H1 (cell line): ENCODE data around the gene LOXHD1. TPM values are rescaled to one million over a fixed set of nuclear protein-coding genes. Genes with fewer than 3 reads are reported as not detected.
A peak's percentile ranks its signal among the peaks of the same experiment; 100 is the strongest.

Source experiments
- CTCF ChIA-PET: fragments of 300-600 bp; sonication (Branson Sonifier 250); formaldehyde crosslinking; loops from one replicate; lab custom pipeline; 2021; ENCODE audit not compliant: partially characterized antibody; lab: Charles Lee
- POLR2A ChIA-PET: fragments of 300-600 bp; sonication (Branson Sonifier 250); formaldehyde crosslinking; loops from one replicate; lab custom pipeline; 2021; ENCODE audit warnings: inconsistent platforms; ENCODE audit not compliant: partially characterized antibody; lab: Charles Lee
- DNase-seq, 2 experiments: peaks; one replicate each; pipeline versions ENCODE4 v3.0.0 to v3.0.0-alpha.2; 2010 to 2022; ENCODE audit warnings: low spot score in 2 of 2, low read depth in 1 of 2, mixed read lengths in 1 of 2
- FAIRE-seq: peaks from 2 replicates; lab custom pipeline; 2011; peaks lifted over from hg19 to GRCh38; lab: Jason Lieb, UNC
- H2AFZ ChIP-seq: 2 replicates; pipeline ENCODE4 v1.8.1; 2012; ENCODE audit warnings: low read length, inconsistent platforms
- H2AK5ac ChIP-seq: 2 replicates; pipeline ENCODE4 v1.6.1; 2013; ENCODE audit warnings: low read depth, low read length
- H2BK120ac ChIP-seq: replicated peaks from 2 replicates; pipeline ENCODE3; 2013; ENCODE audit warnings: low read depth, low read length, inconsistent platforms
- H2BK12ac ChIP-seq: 2 replicates; pipeline ENCODE4 v1.6.1; 2013; ENCODE audit warnings: low read depth, low read length
- H2BK15ac ChIP-seq: 2 replicates; pipeline ENCODE4 v1.6.1; 2013; ENCODE audit warnings: low read length
- H2BK20ac ChIP-seq: 2 replicates; pipeline ENCODE4 v1.6.1; 2013; ENCODE audit warnings: low read length
- H2BK5ac ChIP-seq: 2 replicates; pipeline ENCODE4 v1.6.1; 2013; ENCODE audit warnings: low read depth, low read length
- H3K14ac ChIP-seq: 2 replicates; pipeline ENCODE4 v1.6.1; 2013; ENCODE audit warnings: inconsistent platforms; ENCODE audit not compliant: insufficient read length
- H3K18ac ChIP-seq: 2 replicates; pipeline ENCODE4 v1.6.1; 2013; ENCODE audit warnings: low read length; ENCODE audit errors: extremely low read depth
- H3K23ac ChIP-seq: 2 replicates; pipeline ENCODE4 v1.6.1; 2013; ENCODE audit warnings: inconsistent platforms; ENCODE audit not compliant: insufficient read length
- H3K23me2 ChIP-seq: 2 replicates; pipeline ENCODE4 v1.6.1; 2013; ENCODE audit warnings: low read depth, low read length
- H3K27ac ChIP-seq: 2 replicates; pipeline ENCODE4 v1.6.1; 2011; ENCODE audit warnings: low read depth, low read length, inconsistent platforms
- H3K27me3 ChIP-seq, 4 experiments: replicated peaks in 1 of 4; 1 replicate in 1 of 4; 2 replicates in 3 of 4; pipeline versions ENCODE4 v1.6.1 to v1.8.1; 2011 to 2013; ENCODE audit warnings: low read length in 3 of 4, mild to moderate bottlenecking in 3 of 4, inconsistent platforms in 2 of 4, mixed read lengths in 2 of 4, moderate library complexity in 1 of 4; ENCODE audit not compliant: control insufficient read depth in 3 of 4, insufficient read depth in 3 of 4; ENCODE audit errors: extremely low read depth in 1 of 4
- H3K36me3 ChIP-seq, 4 experiments: 2 replicates each; pipeline versions ENCODE4 v1.6.1 to v1.8.1; 2011 to 2013; ENCODE audit warnings: mild to moderate bottlenecking in 4 of 4, low read length in 3 of 4, moderate library complexity in 2 of 4, control low read depth in 1 of 4, inconsistent platforms in 1 of 4; ENCODE audit not compliant: insufficient read depth in 4 of 4, control insufficient read depth in 2 of 4
- H3K4ac ChIP-seq: replicated peaks from 2 replicates; pipeline ENCODE3; 2013; ENCODE audit warnings: low read length, low read depth, mixed read lengths, inconsistent platforms; ENCODE audit not compliant: insufficient read length
- H3K4me1 ChIP-seq, 4 experiments: replicated peaks in 1 of 4; 1 replicate in 1 of 4; 2 replicates in 3 of 4; pipeline versions ENCODE4 v1.6.1 to v1.8.1; 2011 to 2013; ENCODE audit warnings: low read length in 3 of 4, inconsistent platforms in 2 of 4, mixed read lengths in 1 of 4; ENCODE audit not compliant: insufficient read depth in 4 of 4, control insufficient read depth in 3 of 4
- H3K4me2 ChIP-seq, 2 experiments: 2 replicates each; pipeline versions ENCODE4 v1.6.1 to v1.8.1; 2011 to 2013; ENCODE audit warnings: low read depth in 2 of 2, low read length in 2 of 2, control low read depth in 1 of 2, inconsistent platforms in 1 of 2, mild to moderate bottlenecking in 1 of 2; ENCODE audit not compliant: insufficient read depth in 1 of 2
- H3K4me3 ChIP-seq, 4 experiments: fragments of 200-600, 300-600 bp in 1 of 4; sonication (generic), shearing (Covaris generic), sonication (Bioruptor Twin) in 1 of 4; 2 replicates each; pipeline versions ENCODE4 v1.5.1 to v1.8.1; 2011 to 2016; ENCODE audit warnings: low read length in 4 of 4, low read depth in 3 of 4, control low read depth in 2 of 4, inconsistent platforms in 2 of 4, mild to moderate bottlenecking in 2 of 4, mixed read lengths in 1 of 4, moderate library complexity in 1 of 4; ENCODE audit not compliant: insufficient read depth in 2 of 4; ENCODE audit errors: extremely low read depth in 1 of 4
- H3K56ac ChIP-seq: replicated peaks from 2 replicates; pipeline ENCODE3; 2013; ENCODE audit warnings: low read depth, mild to moderate bottlenecking, mixed read lengths, low read length, inconsistent platforms; ENCODE audit not compliant: insufficient read length
- H3K79me1 ChIP-seq: 2 replicates; pipeline ENCODE4 v1.6.1; 2013; ENCODE audit warnings: low read depth, low read length, control low read depth
- H3K79me2 ChIP-seq, 2 experiments: 2 replicates each; pipeline versions ENCODE4 v1.6.1 to v1.8.1; 2012 to 2013; ENCODE audit warnings: low read length in 2 of 2, mild to moderate bottlenecking in 2 of 2, inconsistent platforms in 1 of 2; ENCODE audit not compliant: insufficient read depth in 2 of 2, control insufficient read depth in 1 of 2
- H3K9ac ChIP-seq, 4 experiments: replicated peaks in 1 of 4; 1 replicate in 1 of 4; 2 replicates in 3 of 4; pipeline versions ENCODE4 v1.6.1 to v1.8.1; 2011 to 2013; ENCODE audit warnings: low read depth in 3 of 4, low read length in 3 of 4, control low read depth in 2 of 4, mild to moderate bottlenecking in 2 of 4, moderate library complexity in 2 of 4, inconsistent platforms in 1 of 4; ENCODE audit errors: extremely low read depth in 1 of 4
- H3K9me3 ChIP-seq, 2 experiments: 2 replicates each; pipeline versions ENCODE4 v1.6.1 to v1.8.1; 2012 to 2013; ENCODE audit warnings: mild to moderate bottlenecking in 2 of 2, moderate library complexity in 2 of 2, control low read depth in 1 of 2, inconsistent platforms in 1 of 2, low read depth in 1 of 2, low read length in 1 of 2, mixed read lengths in 1 of 2; ENCODE audit not compliant: insufficient read depth in 2 of 2
- H4K20me1 ChIP-seq, 2 experiments: replicated peaks in 1 of 2; 2 replicates each; pipeline versions ENCODE3 to v1.8.1; 2011 to 2013; ENCODE audit warnings: inconsistent platforms in 2 of 2, low read length in 2 of 2, mild to moderate bottlenecking in 1 of 2; ENCODE audit not compliant: insufficient read depth in 2 of 2, control insufficient read depth in 1 of 2
- H4K5ac ChIP-seq: 2 replicates; pipeline ENCODE4 v1.6.1; 2013; ENCODE audit warnings: low read length, low read depth, mixed read lengths, inconsistent platforms; ENCODE audit not compliant: insufficient read length
- H4K8ac ChIP-seq: 2 replicates; pipeline ENCODE4 v1.8.0; 2013; ENCODE audit warnings: mild to moderate bottlenecking, moderate library complexity, low read length, inconsistent platforms; ENCODE audit not compliant: insufficient read depth; ENCODE audit errors: extremely low read depth
- H4K91ac ChIP-seq: replicated peaks from 2 replicates; pipeline ENCODE3; 2013; ENCODE audit warnings: low read length, mixed read lengths, inconsistent platforms; ENCODE audit not compliant: insufficient read length
- CBX8 ChIP-seq: fragments of 300-800, 300-1000 bp; sonication (generic); IDR thresholded peaks from 2 replicates; pipeline ENCODE4 v1.7.1; 2016; ENCODE audit warnings: low read depth, low read length, borderline replicate concordance
- CHD1 ChIP-seq: IDR thresholded peaks from 2 replicates; pipeline ENCODE4 v1.6.1; 2012; ENCODE audit warnings: low read depth, low read length, improper control_type of control experiment
- GTF2F1 ChIP-seq: IDR thresholded peaks from 2 replicates; pipeline ENCODE4 v1.6.1; 2012; ENCODE audit warnings: low read depth, low read length, improper control_type of control experiment, borderline replicate concordance
- HDAC2 ChIP-seq, 2 experiments: fragments of 300-600 bp in 1 of 2; sonication (generic) in 1 of 2; IDR thresholded peaks; 2 replicates each; pipeline ENCODE4 v1.6.1; 2011 to 2012; ENCODE audit warnings: low read depth in 2 of 2, low read length in 2 of 2, mild to moderate bottlenecking in 2 of 2, moderate library complexity in 2 of 2, borderline replicate concordance in 1 of 2, inconsistent platforms in 1 of 2
- KDM4A ChIP-seq: IDR thresholded peaks from one replicate; pipeline ENCODE4 v1.7.1; 2012; ENCODE audit warnings: low read depth, mild to moderate bottlenecking, moderate library complexity, low read length, inconsistent platforms; ENCODE audit not compliant: severe bottlenecking
- MAFK ChIP-seq: IDR thresholded peaks from 2 replicates; pipeline ENCODE4 v1.6.1; 2012; ENCODE audit warnings: low read depth, mild to moderate bottlenecking, improper control_type of control experiment, low read length
- NANOG ChIP-seq: IDR thresholded peaks from 2 replicates; pipeline ENCODE4 v1.6.1; 2011; ENCODE audit warnings: low read length, low read depth, mild to moderate bottlenecking, inconsistent platforms; ENCODE audit not compliant: insufficient read depth, poor library complexity, severe bottlenecking
- RNF2 ChIP-seq: fragments of 200-900, 300-1000 bp; sonication (generic); IDR thresholded peaks from 2 replicates; pipeline ENCODE4 v1.7.1; 2016; ENCODE audit warnings: borderline replicate concordance, low read depth, mild to moderate bottlenecking, antibody characterized with exemption, low read length; ENCODE audit not compliant: poor library complexity, severe bottlenecking; ENCODE audit errors: missing control alignments
- RXRA ChIP-seq: IDR thresholded peaks from 2 replicates; pipeline ENCODE4 v1.6.1; 2011; ENCODE audit warnings: low read depth, mild to moderate bottlenecking, low read length, moderate library complexity; ENCODE audit not compliant: insufficient read depth
- SUZ12 ChIP-seq: fragments of 200-600 bp; sonication (generic); IDR thresholded peaks from 2 replicates; pipeline ENCODE4 v1.6.1; 2012; ENCODE audit warnings: mild to moderate bottlenecking, inconsistent platforms, low read length, moderate library complexity, mixed read lengths
- TCF12 ChIP-seq: IDR thresholded peaks from 2 replicates; pipeline ENCODE4 v1.6.1; 2011; ENCODE audit warnings: low read depth, mild to moderate bottlenecking, low read length
- TEAD4 ChIP-seq: IDR thresholded peaks from 2 replicates; pipeline ENCODE4 v1.6.1; 2012; ENCODE audit warnings: low read depth, low read length, inconsistent platforms, mixed read lengths
- WGBS, 2 experiments: shearing (Covaris generic) in 1 of 2; methylation state at CpG; one replicate each; pipeline versions ENCODE4 v1.1.6 to v1.1.7; 2013 to 2015; ENCODE audit warnings: low lambda C conversion rate in 2 of 2, mixed read lengths in 2 of 2, inconsistent platforms in 1 of 2, low coverage in 1 of 2, missing lambda C conversion rate in 1 of 2; ENCODE audit not compliant: insufficient replicate concordance in 2 of 2, insufficient coverage in 1 of 2, insufficient read length in 1 of 2; ENCODE audit errors: extremely low coverage in 1 of 2, missing lambda C conversion rate in 1 of 2; 5-methylcytosine and 5-hydroxymethylcytosine counted together
- polyA plus RNA-seq, 7 experiments: library from polyadenylated mRNA; depleted of rRNA in 3 of 7; stranded (reverse) in 5 of 7; unstranded in 2 of 7; fragments of >200 nt in 5 of 7; fragments of 200-250 nt in 2 of 7; gene quantifications; 1 replicate in 5 of 7; 2 replicates in 1 of 7; 4 replicates in 1 of 7; pipeline versions ENCODE4 v1.2.1 to v1.2.3, GENCODE V29; 2011 to 2013; ENCODE audit warnings: missing spikeins in 2 of 7, mixed read lengths in 2 of 7
- total RNA-seq: library from RNA; stranded (reverse); fragmentation: NEBNext Ultra II Directional; extraction: Animal tissue kit (Norgen Biotek cat#: 25700); gene quantifications from 2 replicates; pipeline ENCODE4 v1.2.1, GENCODE V29; 2021
- TF ChIP-seq, protein P1 (sequence below): IDR thresholded peaks from 2 replicates; pipeline ENCODE4 v1.6.1; 2012; ENCODE audit warnings: inconsistent platforms

The LOXHD1 gene
- total and polyA plus RNA-seq, 2 of the 8 experiments (the other 6 are each of a cell fraction or from before 2014, with no cell fraction given), result 0.02 TPM; not detected in 1

DNA sequence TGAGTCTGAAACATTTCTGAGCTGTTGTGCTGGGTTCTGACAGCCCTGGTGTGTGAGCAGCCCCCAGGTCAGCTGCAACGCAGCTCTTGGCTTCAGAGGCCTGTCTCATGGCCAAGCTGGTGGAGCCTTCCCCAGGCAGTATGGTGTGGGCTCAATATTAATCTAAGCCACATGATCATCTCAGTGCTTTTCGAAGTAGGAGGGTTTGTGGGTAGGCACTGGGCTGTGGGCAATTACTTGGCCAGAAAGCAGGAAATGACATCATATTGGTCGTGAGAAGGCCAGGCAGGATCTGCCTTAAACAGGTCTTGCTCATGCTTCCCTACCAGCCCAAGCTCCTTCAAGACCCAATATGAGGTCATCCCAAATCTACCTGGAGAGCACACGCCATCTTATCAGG, 26.9 kb downstream of the LOXHD1 start:
- no peak overlapping the region for H2AFZ ChIP-seq
- no peaks in the 10 kb centered on the region for H4K20me1 ChIP-seq
- TF ChIP-seq, protein P1, sequence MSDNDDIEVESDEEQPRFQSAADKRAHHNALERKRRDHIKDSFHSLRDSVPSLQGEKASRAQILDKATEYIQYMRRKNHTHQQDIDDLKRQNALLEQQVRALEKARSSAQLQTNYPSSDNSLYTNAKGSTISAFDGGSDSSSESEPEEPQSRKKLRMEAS, result no peak
- TF ChIP-seq GTF2F1 (no peak), HDAC2 (IDR thresholded peaks at IDR 0.05; ENCODE audit: borderline replicate concordance in 1 of 2, low read depth in 2 of 2, low read length in 2 of 2) (no peak), CHD1 (no peak), RXRA (no peak), CBX8 (no peak), SUZ12 (no peak), KDM4A (no peak), NANOG (no peak), TEAD4 (no peak), MAFK (no peak), TCF12 (no peak), RNF2 (no peak)

More for the DNA sequence above, 26.9 kb downstream of the LOXHD1 start:
- Histone ChIP-seq H3K27ac (no peak overlapping the region), H3K4me1 (no peaks in the 10 kb centered on the region), H2AK5ac (no peak overlapping the region), H3K36me3 (no peaks in the 10 kb centered on the region), H2BK12ac (no peak overlapping the region), H3K23ac (no peak overlapping the region), H2BK15ac (no peak overlapping the region), H2BK20ac (no peak overlapping the region), H3K14ac (no peak overlapping the region), H4K91ac (no peak overlapping the region), H3K18ac (no peak overlapping the region), H3K4me2 (no peak overlapping the region), H4K5ac (no peak overlapping the region), H3K4me3 (no peak overlapping the region), H3K23me2 (no peaks in the 10 kb centered on the region), H4K8ac (no peak overlapping the region), H2BK5ac (no peak overlapping the region), H3K56ac (no peak overlapping the region), H3K27me3 (no peaks in the 10 kb centered on the region), H3K9me3 (0 out of 4 replicates have a peak, but pooled peaks cover 0 to 3% of the 10 kb centered on the region in 2 experiments), H3K79me2 (no peaks in the 10 kb centered on the region), H3K79me1 (no peaks in the 10 kb centered on the region), H3K9ac (no peak overlapping the region), H3K4ac (no peak overlapping the region), H2BK120ac (no peak overlapping the region)
- 90% methylated on average over 4 of the region's 4 CpGs; no CpG with 5 or more reads in 1 of the 2 experiments for WGBS, 2 experiments
- DNase-seq (peak in 1 of 2 experiments; percentile 20), FAIRE-seq (no peak)
- ChIA-PET POLR2A (no interaction called here), CTCF (interaction anchor here (1.1 kb wide), 1 partner anchor 28 kb away, joined by 3 read pairs; no protein-coding TSS in a partner anchor)
